ELF-1 (cell line): ENCODE results near the gene ADCYAP1R1.

Source experiments
- DNase-seq: peaks from one replicate; pipeline ENCODE4 v3.0.0-alpha.2; 2016; ENCODE audit warnings: low read depth, low spot score

Gene ADCYAP1R1

DNA sequence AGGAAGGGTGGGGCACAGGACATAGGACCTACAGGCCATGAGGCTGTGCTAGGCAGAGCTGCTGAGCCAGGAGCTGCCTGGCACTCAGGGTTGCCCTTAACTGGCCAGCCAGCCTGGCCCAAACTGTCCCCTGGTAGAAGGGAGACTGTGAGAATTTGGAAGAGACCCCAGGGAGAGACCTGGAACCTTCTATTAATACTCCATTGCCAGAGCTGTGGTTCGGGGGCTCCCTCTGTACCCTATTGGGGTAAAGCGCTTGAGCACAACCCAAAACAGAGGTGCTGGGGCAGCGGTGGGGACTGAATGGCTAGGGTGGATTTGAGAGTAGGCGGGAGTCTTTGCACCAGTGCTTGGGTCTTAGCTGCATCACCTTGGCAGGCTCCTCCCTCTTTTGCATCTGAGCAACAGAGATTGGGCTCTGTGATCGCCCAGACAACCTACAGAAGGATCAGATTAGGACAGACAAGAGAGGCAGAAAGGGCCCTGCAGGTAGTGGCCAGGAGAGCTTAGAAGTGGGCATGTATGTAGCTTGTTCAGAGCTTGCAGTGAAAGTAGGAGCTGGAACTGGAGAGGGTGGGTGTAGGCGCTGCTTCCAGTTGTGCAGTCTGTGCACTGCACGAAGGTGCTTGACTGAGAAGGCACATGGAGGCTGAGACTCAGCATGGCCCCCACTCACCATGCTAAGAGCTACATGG is 53.3 kb downstream of the ADCYAP1R1 start:
- no peak for DNase-seq

DNA sequence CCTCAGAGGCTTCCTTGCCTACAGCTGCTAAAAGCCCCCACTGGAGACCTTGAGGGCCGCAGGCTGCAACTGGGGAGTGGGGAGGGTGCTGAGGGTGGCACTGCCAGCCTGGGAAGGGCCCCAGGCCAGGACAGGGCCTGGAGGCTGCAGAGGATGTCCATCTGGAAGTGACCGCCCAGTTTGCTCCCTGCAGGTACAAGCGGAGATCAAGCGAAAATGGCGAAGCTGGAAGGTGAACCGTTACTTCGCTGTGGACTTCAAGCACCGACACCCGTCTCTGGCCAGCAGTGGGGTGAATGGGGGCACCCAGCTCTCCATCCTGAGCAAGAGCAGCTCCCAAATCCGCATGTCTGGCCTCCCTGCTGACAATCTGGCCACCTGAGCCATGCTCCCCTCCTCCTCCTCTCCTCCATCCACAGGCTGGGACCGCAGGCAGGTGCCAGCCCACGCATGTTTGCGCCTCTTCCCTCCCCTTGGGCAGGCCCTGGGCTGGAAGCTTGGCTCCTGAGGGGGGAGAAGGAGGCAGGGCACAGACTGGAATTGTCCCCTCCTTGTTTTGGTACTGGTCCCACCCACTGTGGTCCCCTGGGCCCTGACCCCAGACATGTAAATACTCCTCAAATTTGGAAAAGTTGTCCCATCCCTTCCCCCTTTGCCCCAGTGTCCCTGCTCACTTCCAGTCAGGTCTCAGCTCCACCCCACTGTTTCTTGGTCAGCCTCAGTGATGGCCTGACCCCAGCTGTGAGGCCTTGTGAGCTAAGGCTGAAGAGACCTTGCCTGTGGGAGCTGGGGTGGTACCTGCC is 54.4 kb downstream of the ADCYAP1R1 start:
- no peak for DNase-seq

DNA sequence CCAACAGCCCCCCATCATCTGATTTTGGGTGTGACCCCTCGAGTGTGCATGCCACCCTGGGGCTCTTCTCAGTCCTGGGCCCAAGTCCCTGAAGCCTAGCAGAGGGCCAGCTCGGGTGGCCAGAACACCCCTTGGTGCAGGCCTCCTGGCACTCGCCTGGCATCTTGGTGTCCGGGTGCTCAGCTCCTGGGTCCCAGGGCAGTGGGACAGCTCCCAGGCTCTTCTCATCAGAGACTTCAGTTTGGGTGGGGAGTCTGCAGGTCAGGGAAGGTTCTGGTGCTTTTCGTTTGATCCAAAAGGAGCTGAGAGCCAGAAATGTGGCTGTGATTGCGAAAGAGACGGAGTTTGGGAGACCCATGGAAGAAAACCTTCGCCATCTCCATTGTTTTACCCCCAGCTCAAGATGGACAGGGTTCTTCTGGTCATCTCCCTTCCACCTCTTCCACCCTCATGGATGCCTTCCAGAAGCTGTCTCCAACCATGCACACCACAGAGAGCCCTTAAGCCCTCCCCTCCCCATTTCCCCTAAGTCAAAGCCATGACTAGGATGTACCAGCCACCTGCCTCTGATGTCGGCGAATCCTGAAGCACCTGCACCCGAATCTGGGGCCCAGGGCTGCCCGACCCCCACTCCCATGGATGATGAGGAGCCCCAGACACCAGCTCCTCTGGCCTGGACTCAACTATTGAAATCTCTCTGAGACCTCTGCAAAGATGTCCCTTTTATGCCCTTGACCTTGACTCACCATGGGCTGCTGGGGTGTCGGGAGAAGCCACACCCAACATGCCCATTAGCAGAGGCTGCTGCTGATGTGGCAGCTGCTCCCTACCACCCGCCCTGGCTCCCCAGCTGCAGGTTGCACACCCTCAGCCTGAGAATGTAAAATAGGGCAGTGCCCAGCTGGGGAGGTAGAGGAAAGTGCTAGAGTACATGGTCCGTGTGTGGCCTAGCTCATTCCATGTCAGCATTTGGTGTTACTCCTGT is 55.3 kb downstream of the ADCYAP1R1 start:
- DNase-seq = no peak

DNA sequence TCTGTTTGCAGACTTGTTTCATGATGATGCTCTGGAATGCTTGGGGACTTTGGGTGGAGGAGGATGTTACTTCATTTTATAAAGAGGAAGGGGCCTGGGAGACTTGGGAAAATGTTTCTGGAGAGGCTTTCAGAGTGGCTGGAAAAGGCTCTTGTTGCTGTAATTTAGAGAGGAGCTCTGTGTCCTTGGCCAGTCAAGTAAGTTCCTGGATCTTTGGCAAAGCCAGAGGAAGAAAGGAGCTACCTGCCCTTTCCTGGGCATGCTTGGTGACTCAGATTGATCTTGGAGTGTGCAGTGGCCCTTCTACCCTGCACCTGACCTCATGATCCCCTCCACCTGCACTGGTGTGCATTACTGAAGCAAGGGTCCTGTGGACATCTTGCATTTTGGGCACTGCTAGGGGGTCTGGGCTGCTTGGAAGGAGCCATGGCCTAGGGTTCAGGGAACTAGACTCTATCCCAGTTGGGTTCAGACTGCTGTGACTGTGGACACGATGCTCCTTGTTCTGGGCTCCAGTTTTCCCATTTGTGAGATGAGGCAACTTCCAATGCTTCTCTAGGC is 56.1 kb downstream of the ADCYAP1R1 start:
- no peak for DNase-seq

DNA sequence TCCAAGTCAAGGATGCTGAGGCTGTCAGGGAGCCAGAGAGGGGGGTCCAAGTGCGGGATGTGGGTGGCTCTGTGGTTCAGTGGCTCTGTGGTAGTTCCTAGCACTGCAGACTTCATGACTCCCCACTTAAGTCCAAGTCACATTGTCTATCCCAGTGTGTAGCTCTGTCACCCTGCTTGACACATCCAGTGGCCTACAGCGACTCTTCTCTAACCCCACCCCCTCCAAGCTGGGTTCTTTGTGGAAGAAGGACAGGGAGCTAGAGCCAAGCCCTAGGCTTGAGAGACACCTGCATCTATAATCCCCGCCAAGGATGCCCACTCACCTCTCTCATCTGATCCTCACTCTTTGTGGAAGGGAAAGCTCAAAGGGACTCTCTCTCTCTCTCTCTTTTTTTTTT is 57.6 kb downstream of the ADCYAP1R1 start:
- DNase-seq = no peak

DNA sequence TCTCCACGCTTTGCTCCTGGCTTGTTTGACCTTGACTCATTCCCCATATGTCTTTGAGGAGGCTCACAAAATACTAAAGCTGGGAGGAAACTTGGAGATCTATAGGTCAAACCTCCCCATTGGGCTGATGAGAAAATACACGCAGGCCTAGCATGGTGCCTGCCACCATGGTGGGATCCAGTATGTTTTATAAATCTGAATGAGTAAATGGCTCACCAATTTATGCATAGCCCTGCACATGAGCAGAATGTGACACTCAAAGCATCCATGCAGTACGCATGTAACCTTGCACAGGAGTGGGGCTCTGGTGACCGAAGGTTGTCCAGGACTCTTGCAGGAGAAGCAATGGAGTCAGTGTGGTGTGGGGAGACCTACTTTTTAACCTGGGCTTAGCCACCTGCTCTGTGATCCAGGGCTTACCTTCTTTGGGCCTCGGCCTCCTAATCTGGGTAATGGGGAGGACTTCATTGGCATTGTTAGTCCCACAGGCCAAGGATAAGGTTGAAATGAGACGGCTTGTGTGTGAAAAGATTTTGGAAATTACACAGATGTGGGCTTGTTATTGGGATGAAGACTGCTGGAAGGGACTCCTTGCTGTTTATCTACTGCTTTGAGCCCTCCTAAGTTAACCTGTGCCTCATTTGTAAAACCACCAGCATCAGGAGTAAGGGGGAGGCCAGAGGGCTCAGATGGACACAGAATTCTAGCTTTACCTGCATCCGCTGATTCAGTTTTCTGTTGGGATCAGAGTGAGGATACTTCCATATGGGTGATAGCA is 58.4 kb downstream of the ADCYAP1R1 start:
- DNase-seq = no peak

DNA sequence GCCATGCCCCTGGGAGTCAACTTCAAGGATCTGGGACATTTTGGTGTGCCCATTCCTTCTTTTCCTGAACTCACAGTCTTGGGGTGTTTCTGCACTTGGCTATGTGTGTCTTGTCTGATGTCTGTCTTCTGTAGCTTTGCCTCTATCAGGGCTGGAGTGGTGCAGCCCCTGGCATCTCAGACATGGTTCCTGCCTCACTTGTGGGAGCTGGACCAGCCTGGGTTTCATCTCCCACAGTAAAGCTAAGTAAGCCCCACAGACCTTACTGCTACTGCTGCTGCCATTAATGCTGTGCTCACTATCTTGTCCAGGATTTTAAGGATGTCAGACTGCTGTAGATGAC is 59.0 kb downstream of the ADCYAP1R1 start:
- DNase-seq = no peak

DNA sequence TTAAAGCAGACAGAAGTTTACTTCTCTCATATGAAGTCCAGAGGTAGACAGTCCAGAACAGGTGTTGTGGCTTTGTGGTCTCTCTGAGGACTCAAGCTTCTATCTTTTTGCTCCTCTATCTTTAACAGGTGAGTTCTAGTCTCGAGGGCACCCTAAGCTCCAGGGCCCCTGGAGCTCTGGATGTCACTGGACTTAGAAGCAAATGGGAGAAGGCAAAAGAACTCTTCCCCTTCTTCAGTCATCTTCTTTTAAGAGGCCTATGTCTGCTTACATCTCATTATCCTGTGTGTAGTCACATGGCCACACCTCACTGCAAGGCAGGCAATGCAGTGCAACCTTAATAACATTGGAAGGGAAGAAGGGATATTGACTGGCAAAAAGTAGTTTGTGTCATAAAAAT is 61.6 kb downstream of the ADCYAP1R1 start:
- DNase-seq = no peak

DNA sequence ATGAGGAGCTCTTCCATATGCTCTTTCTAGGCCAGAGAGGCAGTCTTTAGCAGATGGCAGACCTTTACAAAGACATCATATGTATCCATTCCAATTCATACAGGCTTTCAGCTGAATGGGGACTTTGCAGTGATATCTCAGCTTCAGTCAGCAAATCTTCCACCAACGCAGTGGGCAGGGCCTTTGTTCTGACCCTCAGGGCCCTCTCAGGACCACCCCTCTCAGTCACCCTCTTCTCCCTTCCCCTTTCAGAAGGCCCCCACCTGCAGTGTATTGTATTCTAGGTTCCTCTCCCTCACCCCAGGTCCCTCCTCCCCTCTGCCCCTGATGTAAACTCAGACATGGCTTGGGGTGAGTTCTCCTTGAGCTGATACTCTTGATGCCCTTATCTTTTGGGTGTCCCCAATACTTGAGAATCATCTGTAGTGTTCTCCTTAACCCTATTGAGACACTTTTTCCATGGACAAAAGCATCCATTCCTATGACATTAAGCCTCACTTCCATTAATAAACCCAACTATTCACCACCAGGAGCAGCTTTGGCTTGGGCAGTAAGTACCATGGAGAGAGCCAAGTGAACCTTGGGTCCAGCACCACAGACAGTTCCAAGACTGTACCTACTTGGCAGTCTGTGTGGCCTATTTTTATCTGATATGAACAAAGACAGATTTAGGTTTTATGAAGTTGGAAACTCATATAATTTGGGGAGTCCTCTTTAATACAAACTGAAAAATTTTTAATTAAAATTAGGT is 62.7 kb downstream of the ADCYAP1R1 start:
- peak; percentile 15 for DNase-seq

DNA sequence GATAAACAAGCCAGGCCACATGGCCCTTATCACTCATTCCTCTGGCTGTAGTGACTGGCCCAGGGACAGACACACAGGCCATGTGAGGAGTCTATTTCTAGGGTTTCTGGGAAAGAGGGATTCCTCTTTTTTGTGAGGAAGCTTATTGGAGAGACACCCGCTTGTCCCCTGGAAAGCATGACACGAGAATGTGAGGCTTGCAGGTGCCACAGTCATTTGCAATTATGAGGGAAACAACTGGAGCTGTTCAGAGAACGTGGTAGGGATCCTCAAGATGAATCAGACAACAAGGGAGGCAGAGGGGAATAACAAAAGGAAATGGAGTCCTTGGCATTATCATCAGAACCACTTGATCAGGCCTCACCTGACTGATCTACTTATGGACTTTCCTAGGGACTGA is 64.5 kb downstream of the ADCYAP1R1 start:
- DNase-seq = no peak

DNA sequence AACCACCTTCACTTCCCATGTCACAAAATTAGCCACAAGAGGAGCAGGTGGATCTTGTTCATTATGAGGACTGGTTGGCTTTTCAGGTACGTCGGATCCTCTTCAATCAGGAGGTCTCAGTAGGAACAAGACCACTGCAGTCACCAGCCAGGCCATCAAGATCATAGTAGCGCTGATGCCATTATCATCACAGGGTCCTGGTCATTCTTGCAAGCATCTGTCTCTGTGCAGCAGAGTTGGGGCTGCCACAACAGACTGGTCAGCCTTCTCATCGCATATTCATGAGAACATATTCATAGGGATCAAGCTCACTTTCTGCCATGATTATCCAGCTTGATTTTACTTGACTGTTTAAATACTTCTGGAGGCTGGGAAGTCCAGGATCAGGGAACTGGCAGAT is 67.1 kb downstream of the ADCYAP1R1 start:
- DNase-seq = no peak

DNA sequence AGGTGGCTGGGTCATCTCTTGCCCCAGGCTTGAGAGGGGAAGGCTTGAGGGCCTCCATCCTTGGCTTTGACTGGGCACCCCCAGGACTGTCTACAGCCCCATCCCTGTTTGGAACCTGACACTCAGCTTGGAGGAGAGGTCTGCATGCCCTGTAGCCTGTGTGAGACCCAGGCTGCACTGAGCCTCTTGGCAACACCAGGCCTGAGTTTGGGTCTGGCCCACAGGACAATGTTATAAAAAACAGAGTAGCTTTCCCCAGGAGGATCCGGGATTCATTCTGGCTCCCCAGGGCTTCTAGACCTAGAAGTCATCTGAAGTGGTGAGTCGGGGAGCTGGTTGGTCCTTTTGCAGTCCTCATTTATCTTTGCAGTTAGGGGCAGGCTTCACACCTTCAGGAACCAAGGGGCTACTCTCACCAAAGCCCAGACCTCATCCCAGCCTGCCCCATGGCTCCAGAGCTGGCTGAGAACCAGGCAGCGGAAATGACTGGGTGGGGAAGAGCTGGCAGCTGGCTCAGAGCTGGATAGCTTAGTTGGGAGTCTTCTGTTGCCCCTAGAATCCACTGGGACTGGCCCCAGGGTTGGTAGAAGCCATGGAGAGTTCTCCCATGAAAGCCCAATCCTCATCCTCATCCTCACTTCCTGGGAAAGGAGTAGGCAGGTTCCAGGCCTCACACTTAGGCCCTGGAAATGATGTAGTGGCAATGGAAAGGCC is 68.8 kb downstream of the ADCYAP1R1 start:
- DNase-seq = no peak

DNA sequence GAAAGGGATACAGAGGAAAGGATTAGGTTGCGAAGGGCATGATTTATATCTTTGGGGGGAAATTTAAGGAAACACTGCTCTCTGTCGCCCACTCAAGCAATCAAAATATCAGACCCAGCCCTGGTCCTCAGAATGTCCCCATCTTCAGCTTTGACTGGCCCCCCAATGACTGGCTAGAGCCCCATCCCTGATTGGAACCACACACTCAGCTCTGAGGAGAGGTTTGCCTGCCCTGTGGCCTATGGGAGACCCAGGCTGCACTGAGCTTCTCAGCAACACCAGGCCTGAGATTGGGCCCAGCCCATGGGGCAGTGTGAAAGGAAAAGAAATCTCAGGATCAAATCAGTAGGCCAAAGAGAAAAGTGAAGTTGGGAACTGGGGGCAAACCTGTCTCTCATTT is 69.5 kb downstream of the ADCYAP1R1 start:
- no peak for DNase-seq

DNA sequence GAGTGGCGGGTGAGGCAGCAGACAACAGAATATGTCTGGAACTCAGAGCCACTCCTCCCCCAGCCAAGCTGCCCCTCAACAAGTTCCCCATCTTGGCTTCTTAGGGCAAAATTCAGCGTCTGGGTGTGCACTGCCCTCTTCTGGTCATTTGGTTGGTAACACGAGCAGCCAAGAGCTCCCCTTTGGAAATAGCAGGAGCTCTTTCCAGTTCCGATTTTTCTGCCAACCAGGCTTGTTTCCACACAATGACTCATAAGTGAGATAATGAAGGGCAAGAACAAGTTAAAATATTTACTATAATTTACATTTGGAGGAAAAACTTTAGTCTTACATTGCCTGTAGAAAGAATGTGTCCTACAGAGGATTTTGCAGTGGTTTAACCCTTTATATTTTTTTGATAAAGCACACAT is 70.5 kb downstream of the ADCYAP1R1 start:
- peak; percentile 88 for DNase-seq

DNA sequence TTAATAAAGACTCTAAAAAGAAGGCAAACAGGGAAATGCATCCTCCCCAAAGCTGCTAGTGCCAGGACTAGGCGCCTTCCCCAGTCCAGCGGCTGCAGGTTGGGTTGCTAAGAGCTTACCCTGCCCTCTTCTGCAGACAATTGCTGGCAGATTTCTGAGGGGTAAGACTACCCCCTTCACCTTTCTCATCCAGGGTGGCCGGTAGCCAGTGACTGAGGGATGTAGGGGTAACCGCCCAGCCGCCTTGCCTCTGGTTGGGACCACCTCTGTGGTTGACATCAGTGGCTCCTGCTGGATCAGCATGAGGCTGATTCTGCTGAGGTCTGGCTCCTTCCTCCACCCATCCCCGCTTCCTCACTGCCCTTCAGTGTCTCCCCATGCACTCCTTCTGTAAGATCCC is 71.2 kb downstream of the ADCYAP1R1 start:
- DNase-seq = no peak

DNA sequence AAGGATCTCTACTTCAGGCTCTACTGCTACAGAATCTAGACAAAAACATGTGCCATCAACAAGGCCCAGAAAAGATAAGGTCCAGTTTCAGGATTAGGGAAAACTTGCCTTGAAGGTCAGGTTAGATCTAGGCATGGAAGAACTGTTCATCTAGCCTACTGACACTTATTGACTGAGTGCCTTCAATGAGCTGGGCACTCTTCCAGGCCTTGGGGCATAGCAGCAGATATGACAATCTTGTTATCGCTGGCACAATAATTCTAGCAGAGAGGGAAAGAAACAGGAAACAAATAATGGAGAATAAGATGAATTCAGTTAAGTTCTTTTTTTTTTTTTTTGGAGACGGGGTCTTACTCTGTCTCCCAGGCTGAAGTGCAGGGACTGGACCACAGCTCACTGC is 71.6 kb downstream of the ADCYAP1R1 start:
- no peak for DNase-seq

DNA sequence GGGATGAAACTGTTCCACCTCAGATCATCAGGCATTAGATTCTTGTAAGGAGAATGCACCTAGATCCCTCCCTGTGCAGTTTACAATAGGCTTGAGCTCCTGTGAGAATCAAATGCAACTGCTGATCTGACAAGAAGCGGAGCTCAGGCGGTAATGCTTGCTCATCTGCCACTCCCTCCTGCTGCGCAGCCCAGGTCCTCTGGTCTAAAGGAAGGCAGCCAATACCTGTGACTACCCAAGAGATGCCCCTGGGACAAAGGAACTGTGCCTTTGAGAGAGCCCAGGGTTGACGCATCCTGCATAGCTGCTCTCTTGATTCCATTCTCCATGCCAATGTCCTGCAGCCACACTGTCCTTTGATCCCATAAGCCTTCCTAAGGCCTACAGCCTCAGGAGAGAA is 73.1 kb downstream of the ADCYAP1R1 start:
- DNase-seq = no peak

DNA sequence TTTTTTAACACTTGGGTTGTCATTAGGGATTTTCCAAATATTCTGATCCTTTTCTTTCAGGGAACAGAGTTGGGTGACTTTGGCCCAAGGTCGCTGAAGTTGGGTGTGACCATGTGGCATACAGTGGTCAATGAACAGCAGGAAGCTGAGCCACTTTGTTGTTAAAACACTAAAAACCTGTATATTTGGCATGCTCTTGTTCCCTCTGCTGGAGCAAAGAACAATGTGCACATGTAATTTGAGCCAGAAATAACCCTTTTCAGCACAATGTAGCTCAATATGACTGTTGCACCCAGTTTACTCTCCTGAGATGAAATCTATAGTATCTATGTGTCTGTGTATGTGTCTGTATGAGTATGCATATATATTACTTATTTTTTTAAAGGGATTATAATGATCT is 74.9 kb downstream of the ADCYAP1R1 start:
- DNase-seq = no peak

DNA sequence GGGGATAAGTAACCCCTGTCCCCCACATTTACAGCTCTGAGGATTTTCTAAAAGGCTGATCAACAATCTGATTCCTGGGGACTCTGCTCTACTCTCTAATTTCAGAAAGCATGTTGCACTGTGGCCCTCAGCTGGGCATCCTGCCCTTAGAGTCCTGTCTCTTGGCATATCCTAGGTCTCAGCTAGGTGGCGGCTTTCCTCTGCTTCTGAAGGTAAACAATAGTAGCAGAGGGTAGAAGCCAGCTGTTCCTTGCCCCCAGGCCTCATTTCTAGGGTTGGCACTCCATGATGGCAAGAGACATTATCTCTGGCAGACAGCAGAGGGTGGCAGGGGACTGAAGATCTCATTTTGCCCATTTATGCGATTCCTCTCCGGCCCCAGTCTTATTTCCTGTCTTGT is 77.0 kb downstream of the ADCYAP1R1 start:
- DNase-seq = no peak

DNA sequence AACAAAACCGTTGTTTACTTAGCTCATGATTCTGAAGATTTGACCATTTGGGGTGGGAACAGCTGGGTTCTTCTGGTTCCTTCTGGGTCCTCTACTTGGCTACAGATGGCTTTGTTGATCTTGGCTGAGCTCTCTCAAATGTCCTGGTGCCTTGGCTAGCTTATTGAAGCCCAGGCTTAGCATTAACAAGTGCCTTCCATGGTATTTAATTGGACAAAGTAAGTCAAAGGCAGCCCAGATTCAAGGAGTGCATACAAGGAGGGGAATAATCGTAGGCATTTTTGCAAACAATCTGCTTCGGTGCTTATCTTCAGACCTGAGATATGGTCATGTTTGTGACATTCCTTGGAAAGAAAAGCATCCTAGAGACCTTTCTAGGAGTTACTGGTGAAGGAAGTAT is 81.4 kb downstream of the ADCYAP1R1 start:
- no peak for DNase-seq
